HFFc6 (cell line): ENCODE data around the gene MYH11. TPM values are rescaled to one million over a fixed set of nuclear protein-coding genes. Genes with fewer than 3 reads are reported as not detected.

Experiments
- DNase-seq: peaks from one replicate; pipeline ENCODE4 v3.0.0-alpha.2; 2018
- H3K27ac Mint-ChIP-seq: 2 replicates; pipeline ENCODE4 v1.8.0; 2020; ENCODE audit warnings: mild to moderate bottlenecking, mixed read lengths
- H3K27me3 Mint-ChIP-seq: 2 replicates; pipeline ENCODE4 v1.8.0; 2021; ENCODE audit warnings: mild to moderate bottlenecking, moderate library complexity, mixed read lengths; ENCODE audit not compliant: insufficient read depth
- H3K36me3 Mint-ChIP-seq: 2 replicates; pipeline ENCODE4 v1.8.0; 2021; ENCODE audit warnings: low read depth, mixed read lengths
- H3K4me1 Mint-ChIP-seq: 2 replicates; pipeline ENCODE4 v1.8.0; 2020; ENCODE audit warnings: low read depth, mixed read lengths
- H3K4me3 Mint-ChIP-seq: 2 replicates; pipeline ENCODE4 v1.8.0; 2020; ENCODE audit warnings: mild to moderate bottlenecking, moderate library complexity, mixed read lengths
- H3K9me3 Mint-ChIP-seq: 2 replicates; pipeline ENCODE4 v1.8.0; 2020; ENCODE audit warnings: mild to moderate bottlenecking, mixed read lengths
- total RNA-seq, 6 experiments: library from RNA; stranded (reverse); fragmentation: NEBNext Ultra II Directional; extraction: Animal tissue kit (Norgen Biotek cat#: 25700); gene quantifications; 2 replicates in 1 of 6; 3 replicates in 5 of 6; pipeline ENCODE4 v1.2.3, GENCODE V29; 2021
- TF ChIP-seq, protein P1 (sequence below): fragments of 200-600 bp; sonication (generic); IDR thresholded peaks from 2 replicates; pipeline ENCODE4 v1.5.0; 2021; ENCODE audit warnings: antibody characterized with exemption, mild to moderate bottlenecking

Gene MYH11
- total RNA-seq, 6 experiments from 2014 or later, result 0.02 to 0.23 (median 0.21) TPM; not detected in 2

DNA sequence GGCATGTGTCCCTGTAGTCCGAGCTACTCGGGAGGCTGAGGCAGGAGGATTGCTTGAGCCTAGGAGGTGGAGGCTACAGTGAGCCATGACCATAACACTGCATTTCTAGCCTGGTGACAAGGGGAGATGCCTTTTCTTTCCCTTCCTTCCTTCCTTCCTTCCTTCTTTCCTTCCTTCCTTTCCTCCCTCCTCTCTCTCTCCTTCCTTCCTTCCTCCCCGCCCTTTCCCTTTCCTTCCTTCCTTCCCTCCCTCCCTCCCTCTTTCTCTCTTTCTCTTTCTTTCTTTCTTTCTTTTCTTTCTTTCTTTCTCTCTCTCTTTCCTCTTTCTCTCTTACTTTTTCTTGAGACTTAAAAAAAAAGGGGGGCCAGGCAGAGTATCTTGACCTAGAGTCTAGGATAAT, 34.7 kb upstream of the MYH11 start:
- no peak for DNase-seq
- Mint-ChIP-seq H3K4me3 (no peak overlapping the region), H3K9me3 (no peaks in the 10 kb centered on the region), H3K4me1 (peaks cover 18% of the 10 kb centered on the region), H3K36me3 (peaks cover 7% of the 10 kb centered on the region), H3K27ac (no peak overlapping the region), H3K27me3 (no peaks in the 10 kb centered on the region)
- TF ChIP-seq, protein P1, sequence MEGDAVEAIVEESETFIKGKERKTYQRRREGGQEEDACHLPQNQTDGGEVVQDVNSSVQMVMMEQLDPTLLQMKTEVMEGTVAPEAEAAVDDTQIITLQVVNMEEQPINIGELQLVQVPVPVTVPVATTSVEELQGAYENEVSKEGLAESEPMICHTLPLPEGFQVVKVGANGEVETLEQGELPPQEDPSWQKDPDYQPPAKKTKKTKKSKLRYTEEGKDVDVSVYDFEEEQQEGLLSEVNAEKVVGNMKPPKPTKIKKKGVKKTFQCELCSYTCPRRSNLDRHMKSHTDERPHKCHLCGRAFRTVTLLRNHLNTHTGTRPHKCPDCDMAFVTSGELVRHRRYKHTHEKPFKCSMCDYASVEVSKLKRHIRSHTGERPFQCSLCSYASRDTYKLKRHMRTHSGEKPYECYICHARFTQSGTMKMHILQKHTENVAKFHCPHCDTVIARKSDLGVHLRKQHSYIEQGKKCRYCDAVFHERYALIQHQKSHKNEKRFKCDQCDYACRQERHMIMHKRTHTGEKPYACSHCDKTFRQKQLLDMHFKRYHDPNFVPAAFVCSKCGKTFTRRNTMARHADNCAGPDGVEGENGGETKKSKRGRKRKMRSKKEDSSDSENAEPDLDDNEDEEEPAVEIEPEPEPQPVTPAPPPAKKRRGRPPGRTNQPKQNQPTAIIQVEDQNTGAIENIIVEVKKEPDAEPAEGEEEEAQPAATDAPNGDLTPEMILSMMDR, result no peak

DNA sequence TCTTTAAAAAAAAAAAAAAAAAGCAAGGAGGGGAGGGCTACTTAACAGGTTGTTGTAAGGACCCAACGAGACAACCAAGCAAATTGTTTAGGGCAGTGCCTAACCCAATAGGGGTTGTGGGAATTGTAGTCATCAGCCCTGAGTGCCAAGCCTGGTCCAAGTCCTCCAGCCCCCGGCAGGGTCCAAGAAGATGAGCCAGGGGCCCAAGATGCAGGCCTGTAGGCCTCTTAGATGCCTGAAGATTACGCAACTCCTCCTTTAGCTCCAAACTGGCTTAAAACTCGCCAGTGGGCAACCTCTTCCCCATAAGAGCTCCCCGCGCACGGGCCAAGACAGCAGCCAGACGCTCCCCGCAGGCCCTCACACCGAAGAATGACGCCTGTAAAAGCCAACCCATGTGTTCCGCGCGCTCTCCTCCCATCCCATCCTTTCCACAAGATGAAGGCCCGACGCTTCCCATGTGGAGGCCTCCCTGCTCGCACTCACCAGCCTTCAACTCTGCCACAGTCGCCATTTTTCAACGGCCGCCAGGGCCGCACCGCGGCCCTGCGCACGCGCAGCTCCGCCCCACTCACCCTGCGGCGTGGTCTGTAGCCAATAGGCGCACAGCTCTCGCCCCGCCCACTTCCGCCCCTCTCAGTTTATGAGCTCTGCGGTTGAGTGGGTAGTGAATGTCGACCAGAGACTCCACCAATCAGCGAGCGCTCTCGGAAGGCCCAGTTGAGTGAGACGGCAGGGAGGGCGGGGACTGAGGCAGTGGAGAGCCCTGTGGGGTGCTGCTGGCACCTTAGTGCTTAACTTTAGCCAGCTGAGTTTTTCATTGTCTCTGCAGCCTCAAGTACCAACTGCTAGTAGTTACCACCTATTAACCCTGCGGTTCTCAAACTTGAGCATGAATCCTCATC, 31.5 kb upstream of the MYH11 start, which contains the start of gene CEP20:
Gene CEP20, minus strand, starts transcription at position 532 of the 905 bp plus-strand sequence. Its CDS starts 18 bp downstream, at position 514.
- Mint-ChIP-seq H3K9me3 (no peaks in the 10 kb centered on the region), H3K27me3 (no peaks in the 10 kb centered on the region), H3K4me1 (peaks cover 35% of the 10 kb centered on the region), H3K4me3 (peak within 1 kb of the TSS; percentile 99), H3K27ac (peak within 1 kb of the TSS; percentile 98), H3K36me3 (peaks cover 18% of the 10 kb centered on the region)
- TF ChIP-seq, protein P1, result 0 out of 2 replicates have a peak, but pooled peaks have one; percentile 25
- peak; percentile 99 for DNase-seq

DNA sequence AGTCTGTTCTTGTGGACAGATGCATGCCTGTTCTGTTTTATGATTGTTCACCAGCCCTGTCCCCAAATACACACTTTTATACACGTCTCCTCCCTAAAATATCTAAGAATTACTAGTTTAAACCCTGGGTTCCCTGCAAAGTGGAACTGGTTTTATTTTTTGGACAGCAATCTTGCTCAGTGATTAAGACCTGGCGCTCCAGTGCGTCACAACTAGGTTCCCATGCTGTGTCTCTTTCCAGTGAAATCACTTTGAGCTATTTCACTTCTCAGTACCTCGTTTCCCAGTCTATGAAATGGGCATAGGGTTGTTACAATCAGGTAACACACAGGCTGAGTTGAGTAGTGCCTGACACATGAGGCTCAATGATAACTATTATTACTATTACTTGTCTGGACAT, 30.5 kb upstream of the MYH11 start:
- H3K9me3 Mint-ChIP-seq, result no peaks in the 10 kb centered on the region
- H3K27ac Mint-ChIP-seq, result peak overlapping the region; percentile 98
- peak overlapping the region; percentile 99 for H3K4me3 Mint-ChIP-seq
- DNase-seq, result no peak
- peaks cover 35% of the 10 kb centered on the region for H3K4me1 Mint-ChIP-seq
- H3K36me3 Mint-ChIP-seq, result peaks cover 22% of the 10 kb centered on the region
- no peaks in the 10 kb centered on the region for H3K27me3 Mint-ChIP-seq
- TF ChIP-seq, protein P1, result no peak

DNA sequence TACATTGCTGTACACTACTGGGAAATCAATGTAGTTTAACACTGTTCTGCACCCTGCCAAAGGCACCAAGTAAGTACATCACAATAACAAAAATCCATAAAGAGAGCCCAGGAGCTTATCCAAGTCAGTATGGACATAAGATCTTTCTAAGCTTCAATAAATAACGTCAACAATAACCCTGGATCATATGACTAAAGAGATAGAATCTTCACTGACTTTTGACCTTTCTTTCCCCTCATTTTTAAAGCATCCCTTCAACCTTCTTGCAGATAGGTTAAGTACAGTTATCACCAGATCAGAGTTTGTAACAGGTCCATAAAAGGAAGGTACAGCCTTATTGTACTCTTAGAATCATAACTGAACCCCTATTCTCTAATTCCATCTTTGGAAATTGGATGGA, 29.2 kb upstream of the MYH11 start:
- Mint-ChIP-seq H3K9me3 (no peaks in the 10 kb centered on the region), H3K4me1 (peaks cover 45% of the 10 kb centered on the region), H3K4me3 (peak overlapping the region; percentile 21), H3K36me3 (peaks cover 32% of the 10 kb centered on the region), H3K27ac (peak overlapping the region; percentile 56), H3K27me3 (no peaks in the 10 kb centered on the region)
- TF ChIP-seq, protein P1, result no peak
- DNase-seq, result no peak

DNA sequence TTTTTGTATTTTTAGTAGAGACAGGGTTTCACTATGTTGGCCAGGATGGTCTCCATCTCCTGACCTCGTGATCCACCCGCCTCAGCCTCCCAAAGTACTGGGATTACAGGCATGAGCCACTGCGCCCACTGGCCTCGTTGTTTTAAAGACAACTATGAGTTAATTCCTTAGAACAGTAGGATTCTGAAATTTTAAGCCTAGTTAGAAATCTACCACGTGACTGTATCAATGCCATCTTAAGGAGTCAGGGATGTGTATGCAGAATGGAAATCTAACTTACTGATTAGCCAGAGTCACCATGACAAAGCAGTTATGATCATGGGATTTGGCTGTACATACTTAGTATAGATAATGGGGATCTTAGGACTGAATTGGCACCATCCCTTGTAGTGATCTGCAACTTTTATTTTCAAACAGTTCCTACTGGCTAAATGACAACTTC, 28.8 kb upstream of the MYH11 start:
- no peaks in the 10 kb centered on the region for H3K9me3 Mint-ChIP-seq
- peaks cover 50% of the 10 kb centered on the region for H3K4me1 Mint-ChIP-seq
- H3K27me3 Mint-ChIP-seq, result no peaks in the 10 kb centered on the region
- TF ChIP-seq, protein P1, result no peak
- no peak for DNase-seq
- H3K36me3 Mint-ChIP-seq, result peaks cover 33% of the 10 kb centered on the region
- H3K4me3 Mint-ChIP-seq, result peak overlapping the region; percentile 21; the same call in 1 of the 2 replicates
- peak overlapping the region; percentile 56 for H3K27ac Mint-ChIP-seq
